Measurements from ENCODE around the gene CSF3. TPM values are rescaled to one million over a fixed set of nuclear protein-coding genes. Genes with fewer than 3 reads are reported as not detected.
A peak's percentile ranks its signal among the peaks of the same experiment; 100 is the strongest.
"Not testable (repeated sequence)": the region's sequence is repeated elsewhere in the genome, so short reads cannot be mapped to it uniquely, and the experiment has no call there.

CSF3 gene
- total RNA-seq, 8 experiments from 2014 or later, result 0.22 to 2.2 (median 1.3) TPM; not detected in 3

- in situ Hi-C loops (cut with MboI; ENCODE audit: low pct_unique_long_range_greater_than_20kb in 2 of 9, low sequenced_read_pairs in 9 of 9, unreplicated experiment in 9 of 9), result no loop called here
- peak; percentile 89 to 96 (median 94) for ATAC-seq (replicated peaks in 6 of 8)
These were observed 34.7 kb upstream of the CSF3 start, which contains the start of gene PSMD3 for GRCh38 chr17:39980351-39981206. TSS of gene PSMD3 (plus strand) at chr17:39980807. CDS start at chr17:39980971, 164 bp downstream.

GRCh38 chr17:39981207-39981741 is 34.0 kb upstream of the CSF3 start:
- peak in 2 of 8 experiments; percentile 1 to 2 for ATAC-seq (replicated peaks in 6 of 8)
- peak overlapping the region; percentile 95 to 96 for H3K27ac ChIP-seq
- peaks cover 5 to 14% of the 10 kb centered on the region in 2 donors for H3K4me1 ChIP-seq (replicated peaks in 1 of 2)
- in situ Hi-C loops (cut with MboI; ENCODE audit: low pct_unique_long_range_greater_than_20kb in 2 of 9, low sequenced_read_pairs in 9 of 9, unreplicated experiment in 9 of 9), result no loop called here
- 0 to 17% (median 0%) methylated on average over 1 to 5 of the region's 15 CpGs; no CpG with 5 or more reads in 2 of the 10 experiments for WGBS, 10 experiments
- H3K4me3 ChIP-seq, result peak overlapping the region; percentile 63 to 96 (median 90)

More at GRCh38 chr17:39980351-39981206, 34.7 kb upstream of the CSF3 start, which contains the start of gene PSMD3:
- peak within 1 kb of the TSS; percentile 63 to 96 (median 90) for H3K4me3 ChIP-seq
- 0 to 8% (median 0%) methylated on average over 1 to 23 of the region's 84 CpGs; no CpG with 5 or more reads in 2 of the 10 experiments for WGBS, 10 experiments
- H3K4me1 ChIP-seq (replicated peaks in 1 of 2), result peaks cover 5 to 14% of the 10 kb centered on the region in 2 donors
- H3K27ac ChIP-seq, result peak within 1 kb of the TSS; percentile 95 to 96

- no peak for ATAC-seq (replicated peaks in 6 of 8)
- in situ Hi-C loops (cut with MboI; ENCODE audit: low pct_unique_long_range_greater_than_20kb in 2 of 9, low sequenced_read_pairs in 9 of 9, unreplicated experiment in 9 of 9), result no loop called here
- Histone ChIP-seq H3K4me3 (peak overlapping the region; percentile 63 to 96 (median 90)), H3K4me1 (replicated peaks in 1 of 2) (peaks cover 5 to 14% of the 10 kb centered on the region in 2 donors), H3K27ac (no peak overlapping the region)
- WGBS, 10 experiments, result 0 to 61% (median 31%) methylated on average over 1 to 7 of the region's 7 CpGs
These were observed 33.4 kb upstream of the CSF3 start for GRCh38 chr17:39981766-39982375.

GRCh38 chr17:39988206-39988810 is 26.9 kb upstream of the CSF3 start:
- Histone ChIP-seq H3K4me1 (replicated peaks in 1 of 2) (no peaks in the 10 kb centered on the region), H3K27ac (no peak overlapping the region), H3K4me3 (no peak overlapping the region)
- in situ Hi-C loops (cut with MboI; ENCODE audit: low pct_unique_long_range_greater_than_20kb in 2 of 9, low sequenced_read_pairs in 9 of 9, unreplicated experiment in 9 of 9), result no loop called here
- WGBS, 10 experiments, result 60 to 100% (median 86%) methylated on average over 1 to 11 of the region's 11 CpGs; no CpG with 5 or more reads in 1 of the 10 experiments
- no peak for ATAC-seq (replicated peaks in 6 of 8)

- H3K4me3 ChIP-seq, result no peak overlapping the region
- WGBS, 10 experiments, result 95 to 100% (median 100%) methylated on average over 1 to 9 of the region's 11 CpGs; no CpG with 5 or more reads in 3 of the 10 experiments
- no peak overlapping the region for H3K27ac ChIP-seq
- in situ Hi-C loops (cut with MboI; ENCODE audit: low pct_unique_long_range_greater_than_20kb in 2 of 9, low sequenced_read_pairs in 9 of 9, unreplicated experiment in 9 of 9), result no loop called here
- no peak for ATAC-seq (replicated peaks in 6 of 8)
- no peaks in the 10 kb centered on the region for H3K4me1 ChIP-seq (replicated peaks in 1 of 2)
These were observed 20.8 kb upstream of the CSF3 start for GRCh38 chr17:39994448-39994847.

- in situ Hi-C loops (cut with MboI; ENCODE audit: low pct_unique_long_range_greater_than_20kb in 2 of 9, low sequenced_read_pairs in 9 of 9, unreplicated experiment in 9 of 9), result no loop called here
- Histone ChIP-seq H3K4me3 (no peak overlapping the region), H3K27ac (no peak overlapping the region), H3K4me1 (replicated peaks in 1 of 2) (no peaks in the 10 kb centered on the region)
- no peak for ATAC-seq (replicated peaks in 6 of 8)
- WGBS, 10 experiments, result 80 to 96% (median 89%) methylated on average over 1 to 4 of the region's 6 CpGs; no CpG with 5 or more reads in 6 of the 10 experiments
These were observed 19.8 kb upstream of the CSF3 start for GRCh38 chr17:39995438-39995837.

- Histone ChIP-seq H3K4me1 (replicated peaks in 1 of 2) (no peaks in the 10 kb centered on the region), H3K27ac (no peak overlapping the region), H3K4me3 (no peak overlapping the region)
- no peak for ATAC-seq (replicated peaks in 6 of 8)
- in situ Hi-C loops (cut with MboI; ENCODE audit: low pct_unique_long_range_greater_than_20kb in 2 of 9, low sequenced_read_pairs in 9 of 9, unreplicated experiment in 9 of 9), result no loop called here
- WGBS, 10 experiments, result 80 to 100% (median 92%) methylated on average over 1 to 6 of the region's 8 CpGs; no CpG with 5 or more reads in 3 of the 10 experiments
These were observed 19.1 kb upstream of the CSF3 start for GRCh38 chr17:39996162-39996561.

DNA sequence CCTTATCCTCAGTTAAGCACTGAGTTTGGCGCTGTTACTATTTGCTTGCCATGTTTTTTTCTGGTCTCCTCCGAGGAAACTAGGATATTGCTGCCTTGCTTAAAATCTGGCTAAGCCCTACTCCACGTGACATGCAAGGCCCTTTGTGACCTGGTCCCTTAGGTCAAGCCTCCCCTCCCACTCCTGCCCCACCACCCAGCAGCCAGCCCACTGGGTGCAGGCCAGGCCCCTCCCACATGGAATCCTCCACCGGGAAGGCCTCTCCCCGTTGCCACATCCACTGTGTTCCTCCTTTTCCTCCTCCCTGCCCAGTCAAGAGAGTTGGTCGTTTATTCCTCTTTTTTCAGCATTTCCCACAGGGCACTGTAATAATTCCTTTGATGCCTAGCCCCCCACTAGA is 18.4 kb upstream of the CSF3 start:
- Histone ChIP-seq H3K4me1 (replicated peaks in 1 of 2) (no peaks in the 10 kb centered on the region), H3K4me3 (no peak overlapping the region), H3K27ac (no peak overlapping the region)
- in situ Hi-C loops (cut with MboI; ENCODE audit: low pct_unique_long_range_greater_than_20kb in 2 of 9, low sequenced_read_pairs in 9 of 9, unreplicated experiment in 9 of 9), result no loop called here
- peak in 4 of 8 experiments; percentile 2 to 50 (median 24) for ATAC-seq (replicated peaks in 6 of 8)
- 25 to 100% (median 80%) methylated on average over 1 to 4 of the region's 6 CpGs; no CpG with 5 or more reads in 5 of the 10 experiments for WGBS, 10 experiments

DNA sequence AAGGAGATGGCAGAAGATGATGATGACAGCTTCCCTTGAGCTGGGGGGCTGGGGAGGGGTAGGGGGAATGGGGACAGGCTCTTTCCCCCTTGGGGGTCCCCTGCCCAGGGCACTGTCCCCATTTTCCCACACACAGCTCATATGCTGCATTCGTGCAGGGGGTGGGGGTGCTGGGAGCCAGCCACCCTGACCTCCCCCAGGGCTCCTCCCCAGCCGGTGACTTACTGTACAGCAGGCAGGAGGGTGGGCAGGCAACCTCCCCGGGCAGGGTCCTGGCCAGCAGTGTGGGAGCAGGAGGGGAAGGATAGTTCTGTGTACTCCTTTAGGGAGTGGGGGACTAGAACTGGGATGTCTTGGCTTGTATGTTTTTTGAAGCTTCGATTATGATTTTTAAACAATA is 17.7 kb upstream of the CSF3 start:
- in situ Hi-C loops (cut with MboI; ENCODE audit: low pct_unique_long_range_greater_than_20kb in 2 of 9, low sequenced_read_pairs in 9 of 9, unreplicated experiment in 9 of 9), result no loop called here
- ATAC-seq (replicated peaks in 6 of 8), result peak in 4 of 8 experiments; percentile 32 to 48 (median 32)
- Histone ChIP-seq H3K4me1 (replicated peaks in 1 of 2) (no peaks in the 10 kb centered on the region), H3K27ac (no peak overlapping the region), H3K4me3 (no peak overlapping the region)
- no CpG with 5 or more reads among the region's 4 CpGs for WGBS, 10 experiments

DNA sequence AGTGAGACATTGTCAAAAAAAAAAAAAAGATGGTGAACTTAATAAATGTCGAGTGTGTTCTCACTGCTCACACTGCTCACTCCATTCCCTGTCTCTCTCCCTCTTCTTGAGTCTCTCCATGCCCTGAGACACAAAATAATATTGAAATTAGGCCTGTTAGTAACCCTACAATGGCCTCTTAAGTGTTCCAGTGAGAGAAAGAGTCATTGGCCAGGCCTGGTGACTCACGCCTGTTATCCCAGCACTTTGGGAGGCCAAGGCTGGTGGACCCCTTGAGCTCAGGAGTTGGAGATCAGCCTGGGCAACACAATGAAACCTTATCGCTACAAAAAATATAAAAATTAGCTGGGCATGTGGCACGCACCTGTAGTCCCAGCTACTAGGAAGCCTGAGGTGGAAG is 16.2 kb upstream of the CSF3 start:
- ATAC-seq (replicated peaks in 6 of 8), result peak in 3 of 8 experiments; percentile 6 to 41 (median 33)
- Histone ChIP-seq H3K4me3 (no peak overlapping the region), H3K4me1 (replicated peaks in 1 of 2) (no peaks in the 10 kb centered on the region), H3K27ac (no peak overlapping the region)
- 42 to 100% (median 83%) methylated on average over 1 to 4 of the region's 4 CpGs; no CpG with 5 or more reads in 1 of the 10 experiments for WGBS, 10 experiments
- in situ Hi-C loops (cut with MboI; ENCODE audit: low pct_unique_long_range_greater_than_20kb in 2 of 9, low sequenced_read_pairs in 9 of 9, unreplicated experiment in 9 of 9), result no loop called here

GRCh38 chr17:40000161-40000560 is 15.1 kb upstream of the CSF3 start:
- no peak for ATAC-seq (replicated peaks in 6 of 8)
- 60 to 100% (median 90%) methylated on average over 1 to 6 of the region's 7 CpGs; no CpG with 5 or more reads in 1 of the 10 experiments for WGBS, 10 experiments
- no peak overlapping the region for H3K27ac ChIP-seq
- in situ Hi-C loops (cut with MboI; ENCODE audit: low pct_unique_long_range_greater_than_20kb in 2 of 9, low sequenced_read_pairs in 9 of 9, unreplicated experiment in 9 of 9), result loop anchor here in 3 of 9 experiments (25.0 kb wide), 1 partner anchor 287 kb away; the partner anchor contains the start of gene CDC6 (in 3 of the 3)
- H3K4me3 ChIP-seq, result no peak overlapping the region
- no peaks in the 10 kb centered on the region for H3K4me1 ChIP-seq (replicated peaks in 1 of 2)

DNA sequence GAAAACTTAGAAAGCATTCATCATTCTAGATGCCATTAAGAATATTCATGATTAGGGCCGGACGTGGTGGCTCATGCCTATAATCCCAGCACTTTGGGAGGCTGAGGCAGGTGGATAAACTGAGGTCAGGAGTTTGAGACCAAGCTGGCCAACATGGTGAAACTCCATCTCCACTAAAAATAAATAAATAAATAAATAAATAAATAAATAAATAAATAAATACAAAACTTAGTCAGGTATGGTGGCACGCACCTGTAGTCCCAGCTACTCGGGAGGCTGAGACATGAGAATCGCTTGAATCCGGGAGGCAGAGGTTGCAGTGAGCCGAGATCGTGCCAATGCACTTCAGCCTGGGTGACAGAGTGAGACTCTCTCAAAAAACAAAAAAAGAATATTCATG is 13.9 kb upstream of the CSF3 start:
- H3K4me3 ChIP-seq; ATAC-seq (replicated peaks in 6 of 8); H3K4me1 ChIP-seq (replicated peaks in 1 of 2); H3K27ac ChIP-seq: not testable (repeated sequence)
- WGBS, 10 experiments, result 80 to 100% (median 89%) methylated on average over 3 to 8 of the region's 8 CpGs; no CpG with 5 or more reads in 2 of the 10 experiments
- in situ Hi-C loops (cut with MboI; ENCODE audit: low pct_unique_long_range_greater_than_20kb in 2 of 9, low sequenced_read_pairs in 9 of 9, unreplicated experiment in 9 of 9), result loop anchor here in 3 of 9 experiments (25.0 kb wide), 1 partner anchor 286 kb away; the partner anchor contains the start of gene CDC6 (in 3 of the 3)

Measured in motor neuron (in vitro differentiated cells).